ENCODE measurements around the gene TARP.

TARP gene

GRCh38 chr7:38321515-38321944 is 48.1 kb upstream of the TARP start:
- Mint-ChIP-seq H3K4me1 (ENCODE audit: low read depth, unreplicated experiment) (peaks cover 8% of the 10 kb centered on the region), H3K4me3 (ENCODE audit: low read depth, unreplicated experiment) (no peak overlapping the region), H3K36me3 (ENCODE audit: insufficient read depth, unreplicated experiment) (no peaks in the 10 kb centered on the region), H3K27me3 (ENCODE audit: unreplicated experiment) (peaks cover 76% of the 10 kb centered on the region), H3K9me3 (ENCODE audit: low read depth, unreplicated experiment) (no peaks in the 10 kb centered on the region), H3K27ac (ENCODE audit: unreplicated experiment) (no peak overlapping the region)
- no peak for DNase-seq
- BruUV-seq (replicated peaks), result no TSS peak
- CTCF ChIA-PET, result no interaction called here
- intact Hi-C loops (cut with micrococcal nuclease; ENCODE audit: unreplicated experiment), result no loop called here
- TF ChIP-seq, protein P1, sequence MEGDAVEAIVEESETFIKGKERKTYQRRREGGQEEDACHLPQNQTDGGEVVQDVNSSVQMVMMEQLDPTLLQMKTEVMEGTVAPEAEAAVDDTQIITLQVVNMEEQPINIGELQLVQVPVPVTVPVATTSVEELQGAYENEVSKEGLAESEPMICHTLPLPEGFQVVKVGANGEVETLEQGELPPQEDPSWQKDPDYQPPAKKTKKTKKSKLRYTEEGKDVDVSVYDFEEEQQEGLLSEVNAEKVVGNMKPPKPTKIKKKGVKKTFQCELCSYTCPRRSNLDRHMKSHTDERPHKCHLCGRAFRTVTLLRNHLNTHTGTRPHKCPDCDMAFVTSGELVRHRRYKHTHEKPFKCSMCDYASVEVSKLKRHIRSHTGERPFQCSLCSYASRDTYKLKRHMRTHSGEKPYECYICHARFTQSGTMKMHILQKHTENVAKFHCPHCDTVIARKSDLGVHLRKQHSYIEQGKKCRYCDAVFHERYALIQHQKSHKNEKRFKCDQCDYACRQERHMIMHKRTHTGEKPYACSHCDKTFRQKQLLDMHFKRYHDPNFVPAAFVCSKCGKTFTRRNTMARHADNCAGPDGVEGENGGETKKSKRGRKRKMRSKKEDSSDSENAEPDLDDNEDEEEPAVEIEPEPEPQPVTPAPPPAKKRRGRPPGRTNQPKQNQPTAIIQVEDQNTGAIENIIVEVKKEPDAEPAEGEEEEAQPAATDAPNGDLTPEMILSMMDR (IDR thresholded peaks at IDR 0.05; ENCODE audit: unreplicated experiment), result no peak

GRCh38 chr7:38321050-38321449 is 47.6 kb upstream of the TARP start:
- intact Hi-C loops (cut with micrococcal nuclease; ENCODE audit: unreplicated experiment), result no loop called here
- H3K27me3 Mint-ChIP-seq (ENCODE audit: unreplicated experiment), result peaks cover 72% of the 10 kb centered on the region
- no peak overlapping the region for H3K27ac Mint-ChIP-seq (ENCODE audit: unreplicated experiment)
- DNase-seq, result no peak
- H3K9me3 Mint-ChIP-seq (ENCODE audit: low read depth, unreplicated experiment), result no peaks in the 10 kb centered on the region
- H3K36me3 Mint-ChIP-seq (ENCODE audit: insufficient read depth, unreplicated experiment), result no peaks in the 10 kb centered on the region
- CTCF ChIA-PET, result no interaction called here
- TF ChIP-seq, protein P1 (IDR thresholded peaks at IDR 0.05; ENCODE audit: unreplicated experiment), result no peak
- H3K4me3 Mint-ChIP-seq (ENCODE audit: low read depth, unreplicated experiment), result no peak overlapping the region
- peaks cover 8% of the 10 kb centered on the region for H3K4me1 Mint-ChIP-seq (ENCODE audit: low read depth, unreplicated experiment)
- BruUV-seq (replicated peaks), result no TSS peak

GRCh38 chr7:38319873-38320272 is 46.4 kb upstream of the TARP start:
- H3K27ac Mint-ChIP-seq (ENCODE audit: unreplicated experiment), result no peak overlapping the region
- BruUV-seq (replicated peaks), result no TSS peak
- CTCF ChIA-PET, result interaction anchor here (1.5 to 2.2 kb wide), 2 partner anchors 11 to 15 kb away, joined by 5 to 8 read pairs; no protein-coding TSS in a partner anchor
- no peak overlapping the region for H3K4me3 Mint-ChIP-seq (ENCODE audit: low read depth, unreplicated experiment)
- no peaks in the 10 kb centered on the region for H3K36me3 Mint-ChIP-seq (ENCODE audit: insufficient read depth, unreplicated experiment)
- DNase-seq, result no peak
- H3K4me1 Mint-ChIP-seq (ENCODE audit: low read depth, unreplicated experiment), result peaks cover 8% of the 10 kb centered on the region
- peaks cover 60% of the 10 kb centered on the region for H3K27me3 Mint-ChIP-seq (ENCODE audit: unreplicated experiment)
- no peaks in the 10 kb centered on the region for H3K9me3 Mint-ChIP-seq (ENCODE audit: low read depth, unreplicated experiment)
- intact Hi-C loops (cut with micrococcal nuclease; ENCODE audit: unreplicated experiment), result loop anchor here (1.0 to 2.0 kb wide), 3 partner anchors 105 to 419 kb away; no protein-coding TSS in a partner anchor
- TF ChIP-seq, protein P1 (IDR thresholded peaks at IDR 0.05; ENCODE audit: unreplicated experiment), result no peak

- Mint-ChIP-seq H3K27me3 (ENCODE audit: unreplicated experiment) (peaks cover 52% of the 10 kb centered on the region), H3K36me3 (ENCODE audit: insufficient read depth, unreplicated experiment) (no peaks in the 10 kb centered on the region), H3K27ac (ENCODE audit: unreplicated experiment) (no peak overlapping the region), H3K9me3 (ENCODE audit: low read depth, unreplicated experiment) (no peaks in the 10 kb centered on the region), H3K4me1 (ENCODE audit: low read depth, unreplicated experiment) (peaks cover 8% of the 10 kb centered on the region), H3K4me3 (ENCODE audit: low read depth, unreplicated experiment) (no peak overlapping the region)
- intact Hi-C loops (cut with micrococcal nuclease; ENCODE audit: unreplicated experiment), result loop anchor here (1.0 to 2.0 kb wide), 3 partner anchors 104 to 418 kb away; no protein-coding TSS in a partner anchor
- CTCF ChIA-PET, result interaction anchor here (0.9 to 2.2 kb wide), 5 partner anchors 11 to 212 kb away, joined by 3 to 8 read pairs (median 4); no protein-coding TSS in a partner anchor
- TF ChIP-seq, protein P1 (IDR thresholded peaks at IDR 0.05; ENCODE audit: unreplicated experiment), result peak; percentile 72
- no TSS peak for BruUV-seq (replicated peaks)
- peak; percentile 53 for DNase-seq
Observed at GRCh38 chr7:38318803-38319416, 45.5 kb upstream of the TARP start.

Data from Calu3 (cell line).